ENCODE results near the gene CEBPB.

The CEBPB gene

GRCh38 chr20:50188287-50188688, 2.3 kb upstream of the CEBPB start:
- Histone ChIP-seq H3K4me1 (ENCODE audit: control insufficient read depth, insufficient read depth, low read length, unreplicated experiment) (peaks cover 9% of the 10 kb centered on the region), H3K27ac (ENCODE audit: low read depth, low read length) (no peak overlapping the region), H3K36me3 (ENCODE audit: insufficient read depth, low read length) (peaks cover 9% of the 10 kb centered on the region; the same call in 1 of the 2 replicates), H3K79me2 (ENCODE audit: control insufficient read depth, insufficient read depth, low read length, unreplicated experiment) (peaks cover 23% of the 10 kb centered on the region), H2AFZ (ENCODE audit: low read length, unreplicated experiment) (no peak overlapping the region), H3K27me3 (ENCODE audit: insufficient read depth, low read length) (no peaks in the 10 kb centered on the region), H3K4me3 (ENCODE audit: low read depth, low read length) (no peak overlapping the region)

GRCh38 chr20:50188879-50189680, 1.6 kb upstream of the CEBPB start:
- no peak overlapping the region for H3K4me3 ChIP-seq (ENCODE audit: low read depth, low read length)
- no peak overlapping the region for H3K27ac ChIP-seq (ENCODE audit: low read depth, low read length)
- H3K4me1 ChIP-seq (ENCODE audit: control insufficient read depth, insufficient read depth, low read length, unreplicated experiment), result peaks cover 14% of the 10 kb centered on the region
- no peaks in the 10 kb centered on the region for H3K27me3 ChIP-seq (ENCODE audit: insufficient read depth, low read length)
- H2AFZ ChIP-seq (ENCODE audit: low read length, unreplicated experiment), result no peak overlapping the region
- H3K79me2 ChIP-seq (ENCODE audit: control insufficient read depth, insufficient read depth, low read length, unreplicated experiment), result peaks cover 31% of the 10 kb centered on the region
- peaks cover 14% of the 10 kb centered on the region; the same call in 1 of the 2 replicates for H3K36me3 ChIP-seq (ENCODE audit: insufficient read depth, low read length)

- H3K27me3 ChIP-seq (ENCODE audit: insufficient read depth, low read length), result no peaks in the 10 kb centered on the region
- peak overlapping the region; percentile 83; the same call in 1 of the 2 replicates for H3K27ac ChIP-seq (ENCODE audit: low read depth, low read length)
- peak overlapping the region; percentile 86; the same call in 1 of the 2 replicates for H3K4me3 ChIP-seq (ENCODE audit: low read depth, low read length)
- peaks cover 38% of the 10 kb centered on the region for H3K79me2 ChIP-seq (ENCODE audit: control insufficient read depth, insufficient read depth, low read length, unreplicated experiment)
- peaks cover 21% of the 10 kb centered on the region for H3K4me1 ChIP-seq (ENCODE audit: control insufficient read depth, insufficient read depth, low read length, unreplicated experiment)
- H3K36me3 ChIP-seq (ENCODE audit: insufficient read depth, low read length), result peaks cover 14% of the 10 kb centered on the region; the same call in 1 of the 2 replicates
- no peak overlapping the region for H2AFZ ChIP-seq (ENCODE audit: low read length, unreplicated experiment)
Observed at GRCh38 chr20:50189681-50190250, 864 bp upstream of the CEBPB start.

- no peaks in the 10 kb centered on the region for H3K27me3 ChIP-seq (ENCODE audit: insufficient read depth, low read length)
- peaks cover 38% of the 10 kb centered on the region for H3K79me2 ChIP-seq (ENCODE audit: control insufficient read depth, insufficient read depth, low read length, unreplicated experiment)
- peak overlapping the region; percentile 86 for H3K4me3 ChIP-seq (ENCODE audit: low read depth, low read length)
- H3K4me1 ChIP-seq (ENCODE audit: control insufficient read depth, insufficient read depth, low read length, unreplicated experiment), result peaks cover 23% of the 10 kb centered on the region
- H2AFZ ChIP-seq (ENCODE audit: low read length, unreplicated experiment), result no peak overlapping the region
- H3K27ac ChIP-seq (ENCODE audit: low read depth, low read length), result peak overlapping the region; percentile 83
- H3K36me3 ChIP-seq (ENCODE audit: insufficient read depth, low read length), result peaks cover 14% of the 10 kb centered on the region; the same call in 1 of the 2 replicates
Observed at GRCh38 chr20:50191065-50191543, 474 bp downstream of the CEBPB start.

GRCh38 chr20:50191544-50192363, 1.1 kb downstream of the CEBPB start:
- no peak overlapping the region for H2AFZ ChIP-seq (ENCODE audit: low read length, unreplicated experiment)

GRCh38 chr20:50192364-50193198, 2.0 kb downstream of the CEBPB start:
- Histone ChIP-seq H3K27me3 (ENCODE audit: insufficient read depth, low read length) (no peaks in the 10 kb centered on the region), H3K36me3 (ENCODE audit: insufficient read depth, low read length) (peaks cover 14% of the 10 kb centered on the region; the same call in 1 of the 2 replicates), H2AFZ (ENCODE audit: low read length, unreplicated experiment) (no peak overlapping the region), H3K79me2 (ENCODE audit: control insufficient read depth, insufficient read depth, low read length, unreplicated experiment) (peaks cover 38% of the 10 kb centered on the region), H3K4me3 (ENCODE audit: low read depth, low read length) (peak overlapping the region; percentile 86), H3K4me1 (ENCODE audit: control insufficient read depth, insufficient read depth, low read length, unreplicated experiment) (peaks cover 16% of the 10 kb centered on the region), H3K27ac (ENCODE audit: low read depth, low read length) (peak overlapping the region; percentile 83)

More at GRCh38 chr20:50191544-50192363, 1.1 kb downstream of the CEBPB start:
- H3K36me3 ChIP-seq (ENCODE audit: insufficient read depth, low read length), result peaks cover 14% of the 10 kb centered on the region; the same call in 1 of the 2 replicates
- peak overlapping the region; percentile 83 for H3K27ac ChIP-seq (ENCODE audit: low read depth, low read length)
- peaks cover 23% of the 10 kb centered on the region for H3K4me1 ChIP-seq (ENCODE audit: control insufficient read depth, insufficient read depth, low read length, unreplicated experiment)
- H3K27me3 ChIP-seq (ENCODE audit: insufficient read depth, low read length), result no peaks in the 10 kb centered on the region
- H3K4me3 ChIP-seq (ENCODE audit: low read depth, low read length), result peak overlapping the region; percentile 86
- peaks cover 38% of the 10 kb centered on the region for H3K79me2 ChIP-seq (ENCODE audit: control insufficient read depth, insufficient read depth, low read length, unreplicated experiment)

- H3K36me3 ChIP-seq (ENCODE audit: insufficient read depth, low read length), result peaks cover 14% of the 10 kb centered on the region; the same call in 1 of the 2 replicates
- peaks cover 14% of the 10 kb centered on the region for H3K4me1 ChIP-seq (ENCODE audit: control insufficient read depth, insufficient read depth, low read length, unreplicated experiment)
- no peak overlapping the region for H2AFZ ChIP-seq (ENCODE audit: low read length, unreplicated experiment)
- peaks cover 38% of the 10 kb centered on the region for H3K79me2 ChIP-seq (ENCODE audit: control insufficient read depth, insufficient read depth, low read length, unreplicated experiment)
- peak overlapping the region; percentile 83 for H3K27ac ChIP-seq (ENCODE audit: low read depth, low read length)
- no peaks in the 10 kb centered on the region for H3K27me3 ChIP-seq (ENCODE audit: insufficient read depth, low read length)
- H3K4me3 ChIP-seq (ENCODE audit: low read depth, low read length), result peak overlapping the region; percentile 86
Observed at GRCh38 chr20:50193199-50193835, 2.7 kb downstream of the CEBPB start.

- Histone ChIP-seq H2AFZ (ENCODE audit: low read length, unreplicated experiment) (no peak overlapping the region), H3K36me3 (ENCODE audit: insufficient read depth, low read length) (peaks cover 14% of the 10 kb centered on the region; the same call in 1 of the 2 replicates), H3K4me1 (ENCODE audit: control insufficient read depth, insufficient read depth, low read length, unreplicated experiment) (peaks cover 14% of the 10 kb centered on the region), H3K27ac (ENCODE audit: low read depth, low read length) (peak overlapping the region; percentile 83), H3K27me3 (ENCODE audit: insufficient read depth, low read length) (no peaks in the 10 kb centered on the region), H3K79me2 (ENCODE audit: control insufficient read depth, insufficient read depth, low read length, unreplicated experiment) (peaks cover 38% of the 10 kb centered on the region), H3K4me3 (ENCODE audit: low read depth, low read length) (peak overlapping the region; percentile 86)
Observed at GRCh38 chr20:50193836-50194421, 3.3 kb downstream of the CEBPB start.

GRCh38 chr20:50194422-50194830, 3.8 kb downstream of the CEBPB start:
- Histone ChIP-seq H3K4me3 (ENCODE audit: low read depth, low read length) (peak overlapping the region; percentile 86), H3K79me2 (ENCODE audit: control insufficient read depth, insufficient read depth, low read length, unreplicated experiment) (peaks cover 38% of the 10 kb centered on the region), H2AFZ (ENCODE audit: low read length, unreplicated experiment) (no peak overlapping the region), H3K27ac (ENCODE audit: low read depth, low read length) (peak overlapping the region; percentile 83), H3K27me3 (ENCODE audit: insufficient read depth, low read length) (no peaks in the 10 kb centered on the region), H3K4me1 (ENCODE audit: control insufficient read depth, insufficient read depth, low read length, unreplicated experiment) (peaks cover 14% of the 10 kb centered on the region), H3K36me3 (ENCODE audit: insufficient read depth, low read length) (peaks cover 14% of the 10 kb centered on the region; the same call in 1 of the 2 replicates)
